Measurements from ENCODE around the gene STARD9.

STARD9 gene

GRCh38 chr15:42716626-42717025, 141.2 kb downstream of the STARD9 start:
- Mint-ChIP-seq H3K27me3 (ENCODE audit: low read depth) (no peaks in the 10 kb centered on the region), H3K4me3 (no peak overlapping the region)

GRCh38 chr15:42719043-42719442, 143.6 kb downstream of the STARD9 start:
- Mint-ChIP-seq H3K27me3 (ENCODE audit: low read depth) (no peaks in the 10 kb centered on the region), H3K36me3 (ENCODE audit: low read depth) (peaks cover 21% of the 10 kb centered on the region), H3K4me3 (no peak overlapping the region), H3K9me3 (no peaks in the 10 kb centered on the region), H3K27ac (no peak overlapping the region), H3K4me1 (no peaks in the 10 kb centered on the region)
- no peak for TF ChIP-seq CTCF (IDR thresholded peaks at IDR 0.05; ENCODE audit: unreplicated experiment in 3 of 3)

More at GRCh38 chr15:42716626-42717025, 141.2 kb downstream of the STARD9 start:
- TF ChIP-seq CTCF (IDR thresholded peaks at IDR 0.05; ENCODE audit: unreplicated experiment in 3 of 3): no peak
- Mint-ChIP-seq H3K9me3 (no peaks in the 10 kb centered on the region), H3K4me1 (no peaks in the 10 kb centered on the region), H3K36me3 (ENCODE audit: low read depth) (peaks cover 11% of the 10 kb centered on the region), H3K27ac (no peak overlapping the region)

DNA sequence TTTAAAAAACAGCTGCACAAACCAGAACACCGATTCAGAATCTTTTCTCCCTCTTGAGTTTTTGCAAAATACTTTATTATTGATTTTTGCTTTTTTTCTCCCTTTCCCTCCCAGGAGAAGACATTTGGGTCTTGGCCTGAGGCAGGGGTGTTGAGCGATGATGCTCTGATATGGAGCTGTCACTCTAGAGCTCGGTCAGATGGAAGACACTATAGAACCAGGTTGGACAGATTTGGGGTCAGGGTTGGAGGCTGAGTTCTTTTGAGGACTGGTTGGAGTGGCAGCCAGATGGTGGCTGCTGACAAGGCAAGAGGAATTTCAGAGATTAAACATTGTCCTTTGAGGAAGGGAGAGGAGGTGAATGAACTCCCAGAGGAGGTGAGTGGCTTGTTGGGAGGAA, 144.7 kb downstream of the STARD9 start:
- no peak for TF ChIP-seq CTCF (IDR thresholded peaks at IDR 0.05; ENCODE audit: unreplicated experiment in 3 of 3)
- Mint-ChIP-seq H3K4me3 (no peak overlapping the region), H3K4me1 (no peaks in the 10 kb centered on the region), H3K27ac (peak overlapping the region in 1 of 3 experiments; percentile 30), H3K36me3 (ENCODE audit: low read depth) (peaks cover 29% of the 10 kb centered on the region), H3K27me3 (ENCODE audit: low read depth) (no peaks in the 10 kb centered on the region), H3K9me3 (no peaks in the 10 kb centered on the region)

DNA sequence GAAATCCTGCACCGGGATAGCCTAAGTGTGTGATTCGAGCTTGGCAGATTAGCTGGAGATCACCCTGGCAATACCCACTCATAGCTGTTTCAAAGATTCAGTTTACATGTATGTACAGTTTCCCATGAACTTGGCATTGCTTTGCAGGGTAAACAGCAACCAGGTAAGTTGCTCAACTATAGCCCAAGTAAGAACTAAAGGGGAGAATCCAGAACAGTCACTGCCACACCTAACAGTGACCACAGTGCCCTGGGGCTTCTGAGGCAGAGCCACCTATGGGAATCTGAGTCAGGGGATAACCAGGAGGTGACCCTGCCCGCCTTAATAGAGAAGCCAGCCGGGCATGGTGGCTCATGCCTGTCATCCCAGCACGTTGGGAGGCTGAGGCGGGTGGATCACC, 145.6 kb downstream of the STARD9 start:
- Mint-ChIP-seq H3K4me1 (no peaks in the 10 kb centered on the region), H3K27me3 (ENCODE audit: low read depth) (no peaks in the 10 kb centered on the region)

GRCh38 chr15:42721916-42722315, 146.5 kb downstream of the STARD9 start:
- H3K36me3 Mint-ChIP-seq (ENCODE audit: low read depth): peaks cover 39% of the 10 kb centered on the region
- no peak overlapping the region for H3K27ac Mint-ChIP-seq
- H3K4me3 Mint-ChIP-seq: no peak overlapping the region
- TF ChIP-seq CTCF (IDR thresholded peaks at IDR 0.05; ENCODE audit: unreplicated experiment in 3 of 3): no peak
- no peaks in the 10 kb centered on the region for H3K4me1 Mint-ChIP-seq
- H3K27me3 Mint-ChIP-seq (ENCODE audit: low read depth): no peaks in the 10 kb centered on the region
- H3K9me3 Mint-ChIP-seq: no peaks in the 10 kb centered on the region

More for the DNA sequence above, 145.6 kb downstream of the STARD9 start:
- H3K36me3 Mint-ChIP-seq (ENCODE audit: low read depth): peaks cover 32% of the 10 kb centered on the region
- no peak overlapping the region for H3K4me3 Mint-ChIP-seq
- TF ChIP-seq CTCF (IDR thresholded peaks at IDR 0.05; ENCODE audit: unreplicated experiment in 3 of 3): no peak
- H3K9me3 Mint-ChIP-seq: no peaks in the 10 kb centered on the region
- H3K27ac Mint-ChIP-seq: no peak overlapping the region

DNA sequence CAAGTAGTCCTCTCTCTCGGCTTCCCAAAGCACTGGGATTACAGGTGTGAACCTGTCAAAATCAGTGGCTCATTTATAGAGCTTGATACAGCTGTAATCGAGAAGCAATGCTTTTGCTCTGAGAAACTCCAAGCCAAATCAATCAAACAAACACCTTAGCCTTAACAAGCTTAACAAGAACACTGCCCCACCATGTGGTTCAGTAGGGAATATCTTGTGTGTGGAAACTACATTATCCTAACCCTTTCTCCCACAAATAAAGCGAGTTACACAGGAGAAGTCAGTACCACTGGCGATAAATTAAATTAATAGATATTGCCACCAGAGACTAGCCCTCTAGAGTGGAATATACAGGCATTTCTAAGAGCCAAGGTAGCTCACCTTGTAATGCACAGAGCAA, 147.7 kb downstream of the STARD9 start:
- Mint-ChIP-seq H3K4me1 (no peaks in the 10 kb centered on the region), H3K27ac (peak overlapping the region in 1 of 3 experiments; percentile 13), H3K9me3 (no peaks in the 10 kb centered on the region), H3K36me3 (ENCODE audit: low read depth) (peaks cover 45% of the 10 kb centered on the region), H3K27me3 (ENCODE audit: low read depth) (no peaks in the 10 kb centered on the region), H3K4me3 (no peak overlapping the region)
- peak in 2 of 3 experiments; percentile 12 to 18 for TF ChIP-seq CTCF (IDR thresholded peaks at IDR 0.05; ENCODE audit: unreplicated experiment in 3 of 3)
